Cardiac fibroblast (primary cell): ENCODE results near the gene CPA4.
"Not testable (repeated sequence)": the region's sequence is repeated elsewhere in the genome, so short reads cannot be mapped to it uniquely, and the experiment has no call there.

Experiments
- DNase-seq, 2 donors: peaks; one replicate each; pipeline versions ENCODE4 v3.0.0 to v3.0.0-alpha.2; 2010; ENCODE audit warnings: low read depth in 2 of 2
- H3K4me3 ChIP-seq, 2 donors: replicated peaks in 1 of 2; 1 replicate in 1 of 2; 2 replicates in 1 of 2; pipeline ENCODE4 v1.5.1; 2011; ENCODE audit warnings: low read depth in 2 of 2, low read length in 2 of 2, mild to moderate bottlenecking in 2 of 2, moderate library complexity in 1 of 2
- CTCF ChIP-seq: IDR thresholded peaks from one replicate; pipeline ENCODE4 v1.5.1; 2011; ENCODE audit warnings: low read depth, mild to moderate bottlenecking, low read length, inconsistent platforms

Gene CPA4, protein sequence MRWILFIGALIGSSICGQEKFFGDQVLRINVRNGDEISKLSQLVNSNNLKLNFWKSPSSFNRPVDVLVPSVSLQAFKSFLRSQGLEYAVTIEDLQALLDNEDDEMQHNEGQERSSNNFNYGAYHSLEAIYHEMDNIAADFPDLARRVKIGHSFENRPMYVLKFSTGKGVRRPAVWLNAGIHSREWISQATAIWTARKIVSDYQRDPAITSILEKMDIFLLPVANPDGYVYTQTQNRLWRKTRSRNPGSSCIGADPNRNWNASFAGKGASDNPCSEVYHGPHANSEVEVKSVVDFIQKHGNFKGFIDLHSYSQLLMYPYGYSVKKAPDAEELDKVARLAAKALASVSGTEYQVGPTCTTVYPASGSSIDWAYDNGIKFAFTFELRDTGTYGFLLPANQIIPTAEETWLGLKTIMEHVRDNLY

GRCh38 chr7:130292682-130293257, at the start of gene CPA4:
CPA4 (plus strand) TSS chr7:130293161; CDS start chr7:130293181, 20 bp downstream.
- DNase-seq: peak; percentile 90 to 99
- no peak within 1 kb of the TSS for H3K4me3 ChIP-seq
- no peak for TF ChIP-seq CTCF

DNA sequence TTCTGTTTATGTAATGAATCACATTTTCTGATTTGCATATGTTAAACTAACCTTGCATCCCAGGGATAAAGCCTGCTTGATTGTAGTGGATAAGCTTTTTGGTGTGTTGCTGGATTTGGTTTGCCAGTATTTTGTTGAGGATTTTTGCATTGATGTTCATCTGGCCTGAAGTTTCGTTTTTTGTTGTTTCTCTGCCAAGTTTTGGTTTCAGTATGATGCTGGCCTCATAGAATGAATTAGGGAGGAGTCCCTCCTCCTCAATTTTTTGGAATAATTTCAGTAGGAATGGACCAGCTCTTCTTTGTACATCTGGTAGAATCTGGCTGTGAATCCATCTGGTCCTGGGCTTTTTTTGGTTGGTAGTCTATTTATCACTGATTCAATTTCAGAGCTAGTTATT, 49.5 kb upstream of the CPA4 start:
- peak; percentile 11 to 40 for DNase-seq
- not testable (repeated sequence) for H3K4me3 ChIP-seq

GRCh38 chr7:130246491-130246890, 46.5 kb upstream of the CPA4 start:
- not testable (repeated sequence) for DNase-seq, H3K4me3 ChIP-seq

GRCh38 chr7:130248842-130249241, 44.1 kb upstream of the CPA4 start:
- not testable (repeated sequence) for H3K4me3 ChIP-seq, DNase-seq

DNA sequence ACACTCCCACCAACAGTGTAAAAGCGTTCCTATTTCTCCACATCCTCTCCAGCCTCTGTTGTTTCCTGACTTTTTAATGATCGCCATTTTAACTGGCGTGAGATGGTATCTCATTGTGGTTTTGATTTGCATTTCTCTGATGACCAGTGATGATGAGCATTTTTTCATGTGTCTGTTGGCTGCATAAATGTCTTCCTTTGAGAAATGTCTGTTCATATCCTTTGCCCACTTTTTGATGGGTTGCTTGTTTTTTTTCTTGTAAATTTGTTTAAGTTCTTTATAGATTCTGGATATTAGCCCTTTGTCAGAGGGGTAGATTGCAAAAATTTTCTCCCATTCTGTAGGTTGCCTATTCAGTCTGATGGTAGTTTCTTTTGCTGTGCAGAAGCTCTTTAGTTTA, 43.3 kb upstream of the CPA4 start:
- not testable (repeated sequence) for H3K4me3 ChIP-seq, DNase-seq

GRCh38 chr7:130254555-130254954, 38.4 kb upstream of the CPA4 start:
- TF ChIP-seq CTCF: no peak
- no peak overlapping the region for H3K4me3 ChIP-seq
- DNase-seq: no peak

DNA sequence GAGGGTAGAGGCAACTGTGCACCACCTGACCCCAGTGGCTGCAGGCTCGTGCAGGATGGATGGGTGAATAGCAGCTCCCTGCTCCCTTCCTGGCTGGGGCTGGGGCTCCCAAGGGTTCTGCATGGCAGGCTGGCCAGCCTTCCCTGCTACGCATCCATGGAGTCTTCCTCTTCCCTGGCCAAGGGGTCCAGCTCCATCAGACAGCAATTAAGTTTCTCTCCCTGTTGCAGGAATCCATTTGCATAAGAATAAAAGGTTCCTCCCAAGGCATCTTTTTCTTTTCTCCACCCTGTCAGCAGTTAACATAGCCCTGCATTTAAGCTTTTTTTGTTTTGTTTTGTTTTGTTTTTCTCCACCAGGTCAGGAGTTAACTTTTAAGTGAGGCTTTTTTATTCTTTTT, 36.3 kb upstream of the CPA4 start:
- H3K4me3 ChIP-seq: no peak overlapping the region
- no peak for TF ChIP-seq CTCF
- no peak for DNase-seq

DNA sequence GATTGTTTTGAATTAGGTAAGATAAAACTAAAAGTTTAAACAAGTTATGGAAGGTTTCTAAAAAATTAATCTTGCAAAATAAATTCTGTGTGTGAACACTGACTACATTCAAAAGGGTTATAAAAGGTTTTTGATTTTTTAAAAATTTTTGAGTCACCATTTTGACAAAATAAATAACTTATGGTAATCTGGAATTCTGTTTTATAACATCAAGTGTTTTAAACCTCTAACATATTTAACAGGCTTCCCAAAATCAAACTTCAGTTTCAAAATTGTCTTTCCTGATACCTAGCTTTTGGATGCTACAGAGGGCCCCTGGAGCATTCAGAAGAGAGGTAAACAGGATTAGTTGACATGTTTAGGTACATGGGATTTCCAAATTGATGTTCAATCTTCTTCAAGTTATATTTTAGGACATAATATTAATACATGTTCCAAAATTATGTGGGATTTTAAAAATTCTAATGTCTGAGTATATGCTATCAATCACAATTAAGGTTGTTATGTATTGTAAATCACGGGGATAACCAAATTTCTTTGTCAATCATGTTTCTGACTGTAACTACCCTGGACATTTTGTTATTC, 34.4 kb upstream of the CPA4 start:
- TF ChIP-seq CTCF: no peak
- no peak for DNase-seq

DNA sequence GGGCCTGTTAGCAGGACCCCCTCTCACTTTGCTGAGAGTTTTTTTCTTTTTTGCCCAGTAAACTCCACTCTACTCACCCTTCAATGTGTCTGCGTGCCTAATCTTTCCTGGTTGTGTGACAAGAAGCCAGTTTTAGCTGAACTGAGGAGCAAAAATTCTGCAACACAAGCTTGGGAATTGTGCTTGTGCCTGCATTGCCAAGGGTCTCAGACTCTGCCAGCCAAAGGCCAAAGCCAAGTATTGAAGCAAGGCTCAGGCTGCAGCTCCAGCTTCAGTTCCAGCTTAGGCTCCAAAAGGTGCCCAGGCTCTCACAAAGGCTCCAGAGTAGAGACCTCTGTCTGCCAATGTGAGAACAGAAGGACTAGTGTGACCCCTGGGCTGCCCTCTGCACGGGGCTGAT, 30.5 kb upstream of the CPA4 start:
- TF ChIP-seq CTCF: no peak

More for the DNA sequence above, 34.4 kb upstream of the CPA4 start:
- H3K4me3 ChIP-seq: no peak overlapping the region

More for the DNA sequence above, 30.5 kb upstream of the CPA4 start:
- no peak for DNase-seq
- H3K4me3 ChIP-seq: no peak overlapping the region
